HepG2 (cell line): Measurements from ENCODE around the gene DAPK1. TPM values are rescaled to one million over a fixed set of nuclear protein-coding genes. Genes with fewer than 3 reads are reported as not detected.

Source experiments
- ATAC-seq: fragments of 200-7000 bp; cut with Tn5 transposase; 3 replicates; pipeline ENCODE4 v1.9.1; 2020; ENCODE audit warnings: mild to moderate bottlenecking, moderate library complexity
- BruUV-seq: library from RNA; stranded (reverse); fragments of 400-500 nt; replicated peaks from 2 replicates; lab custom pipeline; 2021; lab: Mats Ljungman, UMichigan
- CTCF ChIA-PET: fragments of 300-600 bp; formaldehyde crosslinking; extraction: SDS; loops from one replicate; lab custom pipeline; 2021; ENCODE audit warnings: low total read pairs, inconsistent platforms, low intra/inter-chr PET ratio; lab: Yijun Ruan, JAX
- POLR2A ChIA-PET: fragments of 350-600 bp; sonication (Branson Sonifier 250); formaldehyde crosslinking; loops from one replicate; lab custom pipeline; 2020; ENCODE audit warnings: antibody characterized with exemption, inconsistent platforms; lab: Yijun Ruan, JAX
- DNase-seq: peaks from one replicate; pipeline ENCODE4 v3.0.0-alpha.2; 2015; ENCODE audit warnings: low spot score
- FAIRE-seq: peaks from 3 replicates; lab custom pipeline; 2011; peaks lifted over from hg19 to GRCh38; lab: Jason Lieb, UNC
- H2AFZ ChIP-seq: one replicate; pipeline ENCODE4 v1.6.1; 2011; ENCODE audit warnings: low read length, inconsistent platforms
- H3K27ac ChIP-seq: fragments of 300-600 bp; 3 replicates; pipeline ENCODE4 v1.8.0; 2011; ENCODE audit warnings: mixed run types, mild to moderate bottlenecking, mixed read lengths, low read length, inconsistent platforms; ENCODE audit not compliant: insufficient read depth; ENCODE audit errors: extremely low read length
- H3K27me3 ChIP-seq, 2 experiments: fragments of 200-600 bp in 1 of 2; 2 replicates in 1 of 2; 3 replicates in 1 of 2; pipeline versions ENCODE4 v1.6.0 to v1.8.0; 2011; ENCODE audit warnings: low read length in 2 of 2, mild to moderate bottlenecking in 2 of 2, moderate library complexity in 2 of 2, inconsistent platforms in 1 of 2; ENCODE audit not compliant: insufficient read depth in 2 of 2, control insufficient read depth in 1 of 2
- H3K36me3 ChIP-seq, 2 experiments: fragments of 200-600 bp in 1 of 2; replicated peaks in 1 of 2; 2 replicates in 1 of 2; 3 replicates in 1 of 2; pipeline versions ENCODE4 v1.5.1 to v1.8.0; 2011; ENCODE audit warnings: low read length in 2 of 2, inconsistent platforms in 1 of 2; ENCODE audit not compliant: insufficient read depth in 2 of 2, control insufficient read depth in 1 of 2
- H3K4me1 ChIP-seq: 2 replicates; pipeline ENCODE4 v1.5.1; 2012; ENCODE audit warnings: low read length, inconsistent platforms; ENCODE audit not compliant: insufficient read depth
- H3K4me2 ChIP-seq: 2 replicates; pipeline ENCODE4 v1.6.0; 2011; ENCODE audit warnings: low read depth, low read length, inconsistent platforms
- H3K4me3 ChIP-seq, 3 experiments: fragments of 200-600 bp in 1 of 3; sonication (generic), shearing (Covaris generic) in 1 of 3; replicated peaks in 1 of 3; 2 replicates each; pipeline ENCODE4 v1.5.1; 2011 to 2016; ENCODE audit warnings: low read length in 3 of 3, inconsistent platforms in 2 of 3, low read depth in 2 of 3, mild to moderate bottlenecking in 2 of 3, control low read depth in 1 of 3, mixed read lengths in 1 of 3; ENCODE audit not compliant: insufficient read depth in 1 of 3
- H3K79me2 ChIP-seq: one replicate; pipeline ENCODE4 v1.6.1; 2011; ENCODE audit warnings: low read length, inconsistent platforms; ENCODE audit not compliant: insufficient read depth
- H3K9ac ChIP-seq: 2 replicates; pipeline ENCODE4 v1.6.0; 2011; ENCODE audit warnings: mild to moderate bottlenecking, low read depth, low read length, inconsistent platforms; ENCODE audit not compliant: insufficient read depth
- H3K9me3 ChIP-seq: 2 replicates; pipeline ENCODE4 v1.5.1; 2012; ENCODE audit warnings: mild to moderate bottlenecking, low read length
- H4K20me1 ChIP-seq: 2 replicates; pipeline ENCODE4 v1.6.0; 2011; ENCODE audit warnings: inconsistent platforms, mild to moderate bottlenecking, low read length, moderate library complexity; ENCODE audit not compliant: insufficient read depth
- HDAC1 ChIP-seq: sonication (generic); formaldehyde crosslinking; IDR thresholded peaks from 2 replicates; pipeline ENCODE4 v1.5.1; 2020; ENCODE audit warnings: mild to moderate bottlenecking, missing genetic modification reagents
- TCF7 ChIP-seq: sonication (generic); IDR thresholded peaks from 2 replicates; pipeline ENCODE4 v1.6.1; 2016; ENCODE audit warnings: antibody characterized with exemption, low read depth
- ZBTB43 ChIP-seq: sonication (generic); formaldehyde crosslinking; conservative IDR thresholded peaks from 2 replicates; pipeline ENCODE4 v1.4.0; 2020; ENCODE audit warnings: missing genetic modification reagents
- ZNF280B ChIP-seq: sonication (generic); formaldehyde crosslinking; IDR thresholded peaks from 2 replicates; pipeline ENCODE4 v1.5.0; 2020; ENCODE audit warnings: missing genetic modification reagents, mild to moderate bottlenecking, borderline replicate concordance
- in situ Hi-C: cut with HindIII; loops from 2 replicates; pipeline ENCODE4 v1.10.0; 2017; ENCODE audit warnings: low pct_unique_long_range_greater_than_20kb; ENCODE audit not compliant: extremely low pct_ligation_motif_present
- intact Hi-C: fragments of 100-400 bp; cut with micrococcal nuclease; formaldehyde crosslinking; loops from one replicate; pipeline ENCODE4 v1.10.0; 2022; ENCODE audit not compliant: unreplicated experiment
- polyA plus RNA-seq, 8 experiments: library from polyadenylated mRNA; depleted of rRNA in 3 of 8; stranded (reverse) in 7 of 8; unstranded in 1 of 8; fragments of >200 nt; fragmentation: Illumina TruSeq in 4 of 8; extraction: Trizol in 4 of 8; gene quantifications; 2 replicates each; pipeline versions ENCODE4 v1.2.1 to v1.2.3, GENCODE V29; 2011 to 2016; ENCODE audit warnings: low read depth in 4 of 8, missing spikeins in 1 of 8, mixed read lengths in 1 of 8; ENCODE audit not compliant: insufficient read depth in 1 of 8
- total RNA-seq, 5 experiments: library from RNA; depleted of rRNA; stranded (reverse); fragments of >200 nt; fragmentation: Illumina TruSeq; extraction: Trizol; gene quantifications; 2 replicates each; pipeline ENCODE4 v1.2.3, GENCODE V29; 2016; ENCODE audit warnings: low read depth in 1 of 5
- TF ChIP-seq, protein P1 (sequence below): sonication (generic); formaldehyde crosslinking; IDR thresholded peaks from 2 replicates; pipeline ENCODE4 v1.5.1; 2020; ENCODE audit warnings: missing genetic modification reagents, mild to moderate bottlenecking, borderline replicate concordance

DAPK1 gene
- total and polyA plus RNA-seq, 2 of the 13 experiments (the other 11 are each of a cell fraction or from before 2014, with no cell fraction given), result 35.7 to 35.9 TPM

GRCh38 chr9:87594194-87594593, 96.5 kb downstream of the DAPK1 start (continued):
- TF ChIP-seq, protein P1, sequence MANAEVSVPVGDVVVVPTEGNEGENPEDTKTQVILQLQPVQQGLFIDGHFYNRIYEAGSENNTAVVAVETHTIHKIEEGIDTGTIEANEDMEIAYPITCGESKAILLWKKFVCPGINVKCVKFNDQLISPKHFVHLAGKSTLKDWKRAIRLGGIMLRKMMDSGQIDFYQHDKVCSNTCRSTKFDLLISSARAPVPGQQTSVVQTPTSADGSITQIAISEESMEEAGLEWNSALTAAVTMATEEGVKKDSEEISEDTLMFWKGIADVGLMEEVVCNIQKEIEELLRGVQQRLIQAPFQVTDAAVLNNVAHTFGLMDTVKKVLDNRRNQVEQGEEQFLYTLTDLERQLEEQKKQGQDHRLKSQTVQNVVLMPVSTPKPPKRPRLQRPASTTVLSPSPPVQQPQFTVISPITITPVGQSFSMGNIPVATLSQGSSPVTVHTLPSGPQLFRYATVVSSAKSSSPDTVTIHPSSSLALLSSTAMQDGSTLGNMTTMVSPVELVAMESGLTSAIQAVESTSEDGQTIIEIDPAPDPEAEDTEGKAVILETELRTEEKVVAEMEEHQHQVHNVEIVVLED (CRISPR knock-in tag), result no peak
- TF ChIP-seq TCF7 (no peak), ZNF280B (CRISPR knock-in tag) (no peak)

DNA sequence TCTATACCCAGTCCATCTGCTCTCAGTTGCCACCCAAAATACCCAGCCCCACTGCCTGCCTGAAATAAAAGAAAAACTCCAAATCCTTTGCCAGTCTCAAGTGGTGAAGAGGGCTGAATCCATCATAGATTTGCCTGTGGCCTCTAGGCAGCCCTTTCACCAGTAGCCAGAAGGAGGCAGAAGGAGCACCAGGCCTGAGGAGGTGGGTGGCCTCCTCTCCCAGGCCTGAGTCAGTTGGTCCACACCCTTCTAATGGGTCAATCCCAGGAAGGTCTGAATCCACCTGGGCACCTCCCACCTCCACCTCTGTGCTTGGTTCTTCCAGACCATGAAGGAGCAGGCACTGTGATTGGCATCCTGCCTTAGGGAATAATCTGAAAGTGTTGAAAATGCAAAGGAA, 97.0 kb downstream of the DAPK1 start:
- peaks cover 13% of the 10 kb centered on the region for H3K4me1 ChIP-seq
- POLR2A ChIA-PET, result interaction anchor here (1.0 kb wide), 1 partner anchor 26 kb away, joined by 3 read pairs; no protein-coding TSS in a partner anchor
- peaks cover 3 to 4% of the 10 kb centered on the region in 2 experiments; a peak in 2 of 5 replicates for H3K36me3 ChIP-seq
- no peaks in the 10 kb centered on the region for H4K20me1 ChIP-seq
- H3K27me3 ChIP-seq, result no peaks in the 10 kb centered on the region
- no peak overlapping the region for H3K4me2 ChIP-seq
- H3K4me3 ChIP-seq, result no peak overlapping the region
- ATAC-seq, result peak; percentile 31; the same call in 1 of the 3 replicates
- DNase-seq, result no peak
- CTCF ChIA-PET, result no interaction called here
- peaks cover 3% of the 10 kb centered on the region for H3K79me2 ChIP-seq
- no peak for FAIRE-seq
- H3K9me3 ChIP-seq, result no peaks in the 10 kb centered on the region
- no peak overlapping the region for H2AFZ ChIP-seq
- in situ Hi-C loops, result no loop called here
- H3K27ac ChIP-seq, result no peak overlapping the region
- no TSS peak for BruUV-seq
- TF ChIP-seq ZBTB43 (CRISPR knock-in tag) (no peak), HDAC1 (CRISPR knock-in tag) (no peak)
- TF ChIP-seq, all 625 proteins: peak for 0
- no peak overlapping the region for H3K9ac ChIP-seq
- intact Hi-C loops, result no loop called here
